Measurements from ENCODE around the gene NRN1L.

GRCh38 chr16:67879936-67880335, 4.7 kb upstream of the NRN1L start:
- TF ChIP-seq CTCF (IDR thresholded peaks at IDR 0.05) (no peak), POLR2A (IDR thresholded peaks at IDR 0.05) (no peak)

Measured in esophagus squamous epithelium (tissue), 4 donors.